ENCODE measurements around the gene GPR142.

DNA sequence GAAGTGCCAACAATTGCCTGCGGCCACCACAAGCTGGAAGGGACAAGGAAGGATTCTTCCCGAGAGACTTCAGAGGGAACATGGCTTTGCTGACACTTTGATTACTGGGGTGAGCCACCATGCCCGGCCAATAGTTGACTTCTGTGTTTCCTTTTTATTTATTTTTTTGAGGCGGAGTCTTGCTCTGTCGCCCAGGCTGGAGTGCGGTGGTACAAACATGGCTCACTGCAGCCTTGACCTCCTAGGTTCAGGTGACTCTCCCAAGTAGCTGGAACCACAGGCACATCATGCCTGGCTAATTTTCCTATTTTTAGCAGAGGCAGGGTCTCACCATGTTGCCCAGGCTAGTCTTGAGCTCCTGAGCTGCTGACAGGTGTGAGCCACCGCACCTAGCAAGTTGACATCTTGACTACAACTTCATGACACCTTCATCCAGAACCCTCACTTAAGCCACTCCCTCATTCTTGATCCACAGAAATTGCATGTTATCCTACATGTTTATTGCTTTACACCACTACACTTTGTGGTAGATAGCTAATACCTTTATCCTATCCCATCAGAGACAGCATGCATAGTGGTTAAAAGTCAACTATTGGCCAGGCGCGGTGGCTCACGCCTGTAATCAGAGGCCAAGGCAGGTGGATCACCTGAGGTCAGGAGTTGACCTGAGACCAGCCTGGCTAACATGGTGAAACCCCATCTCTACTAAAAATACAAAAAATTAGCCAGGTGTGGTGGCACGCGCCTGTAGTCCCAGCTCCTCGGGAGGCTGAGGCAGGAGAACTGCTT is 48.5 kb downstream of the GPR142 start:
- TF ChIP-seq POLR2AphosphoS5 (IDR thresholded peaks at IDR 0.05): no peak
- TF ChIP-seq, protein P1, sequence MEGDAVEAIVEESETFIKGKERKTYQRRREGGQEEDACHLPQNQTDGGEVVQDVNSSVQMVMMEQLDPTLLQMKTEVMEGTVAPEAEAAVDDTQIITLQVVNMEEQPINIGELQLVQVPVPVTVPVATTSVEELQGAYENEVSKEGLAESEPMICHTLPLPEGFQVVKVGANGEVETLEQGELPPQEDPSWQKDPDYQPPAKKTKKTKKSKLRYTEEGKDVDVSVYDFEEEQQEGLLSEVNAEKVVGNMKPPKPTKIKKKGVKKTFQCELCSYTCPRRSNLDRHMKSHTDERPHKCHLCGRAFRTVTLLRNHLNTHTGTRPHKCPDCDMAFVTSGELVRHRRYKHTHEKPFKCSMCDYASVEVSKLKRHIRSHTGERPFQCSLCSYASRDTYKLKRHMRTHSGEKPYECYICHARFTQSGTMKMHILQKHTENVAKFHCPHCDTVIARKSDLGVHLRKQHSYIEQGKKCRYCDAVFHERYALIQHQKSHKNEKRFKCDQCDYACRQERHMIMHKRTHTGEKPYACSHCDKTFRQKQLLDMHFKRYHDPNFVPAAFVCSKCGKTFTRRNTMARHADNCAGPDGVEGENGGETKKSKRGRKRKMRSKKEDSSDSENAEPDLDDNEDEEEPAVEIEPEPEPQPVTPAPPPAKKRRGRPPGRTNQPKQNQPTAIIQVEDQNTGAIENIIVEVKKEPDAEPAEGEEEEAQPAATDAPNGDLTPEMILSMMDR (IDR thresholded peaks at IDR 0.05): no peak

Data from suprapubic skin (tissue), 3 donors.